ENCODE measurements around the gene MBOAT2.

MBOAT2 gene

GRCh38 chr2:8986327-8986976, 17.0 kb downstream of the MBOAT2 start:
- Histone ChIP-seq H3K79me2 (ENCODE audit: insufficient read depth, low read length) (peaks cover 56% of the 10 kb centered on the region), H3K4me1 (ENCODE audit: insufficient read depth, low read length, poor library complexity, severe bottlenecking) (peaks cover 34% of the 10 kb centered on the region), H3K9me3 (ENCODE audit: insufficient read depth, low read depth, low read length) (no peaks in the 10 kb centered on the region), H2AFZ (ENCODE audit: low read length) (no peak overlapping the region), H3K36me3 (ENCODE audit: insufficient read depth, low read length) (no peaks in the 10 kb centered on the region), H3K4me3 (ENCODE audit: low read length, poor library complexity, severe bottlenecking) (no peak overlapping the region), H4K20me1 (ENCODE audit: insufficient read depth, low read length, poor library complexity, severe bottlenecking) (no peaks in the 10 kb centered on the region), H3K4me2 (ENCODE audit: low read depth, low read length, poor library complexity, severe bottlenecking) (no peak overlapping the region), H3K27me3 (ENCODE audit: insufficient read depth, low read length, poor library complexity, severe bottlenecking) (no peaks in the 10 kb centered on the region), H3K9ac (ENCODE audit: low read depth, low read length, poor library complexity, severe bottlenecking) (no peak overlapping the region), H3K9me2 (replicated peaks; ENCODE audit: low read depth, low read length) (no peaks in the 10 kb centered on the region), H3F3A (ENCODE audit: low read depth) (no peaks in the 10 kb centered on the region)
- TF ChIP-seq, protein P1, sequence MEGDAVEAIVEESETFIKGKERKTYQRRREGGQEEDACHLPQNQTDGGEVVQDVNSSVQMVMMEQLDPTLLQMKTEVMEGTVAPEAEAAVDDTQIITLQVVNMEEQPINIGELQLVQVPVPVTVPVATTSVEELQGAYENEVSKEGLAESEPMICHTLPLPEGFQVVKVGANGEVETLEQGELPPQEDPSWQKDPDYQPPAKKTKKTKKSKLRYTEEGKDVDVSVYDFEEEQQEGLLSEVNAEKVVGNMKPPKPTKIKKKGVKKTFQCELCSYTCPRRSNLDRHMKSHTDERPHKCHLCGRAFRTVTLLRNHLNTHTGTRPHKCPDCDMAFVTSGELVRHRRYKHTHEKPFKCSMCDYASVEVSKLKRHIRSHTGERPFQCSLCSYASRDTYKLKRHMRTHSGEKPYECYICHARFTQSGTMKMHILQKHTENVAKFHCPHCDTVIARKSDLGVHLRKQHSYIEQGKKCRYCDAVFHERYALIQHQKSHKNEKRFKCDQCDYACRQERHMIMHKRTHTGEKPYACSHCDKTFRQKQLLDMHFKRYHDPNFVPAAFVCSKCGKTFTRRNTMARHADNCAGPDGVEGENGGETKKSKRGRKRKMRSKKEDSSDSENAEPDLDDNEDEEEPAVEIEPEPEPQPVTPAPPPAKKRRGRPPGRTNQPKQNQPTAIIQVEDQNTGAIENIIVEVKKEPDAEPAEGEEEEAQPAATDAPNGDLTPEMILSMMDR (conservative IDR thresholded peaks at IDR 0.05; ENCODE audit: low read length): peak; percentile 68
- TF ChIP-seq EZH2phosphoT487 (IDR thresholded peaks at IDR 0.05; ENCODE audit: borderline replicate concordance): no peak

GRCh38 chr2:8985561-8986326, 17.7 kb downstream of the MBOAT2 start:
- H4K20me1 ChIP-seq (ENCODE audit: insufficient read depth, low read length, poor library complexity, severe bottlenecking): no peaks in the 10 kb centered on the region
- H3F3A ChIP-seq (ENCODE audit: low read depth): no peaks in the 10 kb centered on the region
- H3K4me1 ChIP-seq (ENCODE audit: insufficient read depth, low read length, poor library complexity, severe bottlenecking): peaks cover 34% of the 10 kb centered on the region
- TF ChIP-seq, protein P1 (conservative IDR thresholded peaks at IDR 0.05; ENCODE audit: low read length): no peak
- TF ChIP-seq EZH2phosphoT487 (IDR thresholded peaks at IDR 0.05; ENCODE audit: borderline replicate concordance): no peak
- no peaks in the 10 kb centered on the region for H3K36me3 ChIP-seq (ENCODE audit: insufficient read depth, low read length)
- no peaks in the 10 kb centered on the region for H3K9me2 ChIP-seq (replicated peaks; ENCODE audit: low read depth, low read length)
- peaks cover 61% of the 10 kb centered on the region for H3K79me2 ChIP-seq (ENCODE audit: insufficient read depth, low read length)
- no peak overlapping the region for H3K4me3 ChIP-seq (ENCODE audit: low read length, poor library complexity, severe bottlenecking)
- H2AFZ ChIP-seq (ENCODE audit: low read length): no peak overlapping the region
- no peak overlapping the region for H3K4me2 ChIP-seq (ENCODE audit: low read depth, low read length, poor library complexity, severe bottlenecking)
- H3K9me3 ChIP-seq (ENCODE audit: insufficient read depth, low read depth, low read length): no peaks in the 10 kb centered on the region
- no peaks in the 10 kb centered on the region for H3K27me3 ChIP-seq (ENCODE audit: insufficient read depth, low read length, poor library complexity, severe bottlenecking)
- no peak overlapping the region for H3K9ac ChIP-seq (ENCODE audit: low read depth, low read length, poor library complexity, severe bottlenecking)

- TF ChIP-seq EZH2phosphoT487 (IDR thresholded peaks at IDR 0.05; ENCODE audit: borderline replicate concordance): no peak
- TF ChIP-seq, protein P1 (conservative IDR thresholded peaks at IDR 0.05; ENCODE audit: low read length): no peak
- Histone ChIP-seq H3K79me2 (ENCODE audit: insufficient read depth, low read length) (peaks cover 62% of the 10 kb centered on the region), H2AFZ (ENCODE audit: low read length) (no peak overlapping the region), H4K20me1 (ENCODE audit: insufficient read depth, low read length, poor library complexity, severe bottlenecking) (no peaks in the 10 kb centered on the region), H3K4me2 (ENCODE audit: low read depth, low read length, poor library complexity, severe bottlenecking) (peak overlapping the region; percentile 26), H3K36me3 (ENCODE audit: insufficient read depth, low read length) (no peaks in the 10 kb centered on the region), H3K9me3 (ENCODE audit: insufficient read depth, low read depth, low read length) (no peaks in the 10 kb centered on the region), H3K9me2 (replicated peaks; ENCODE audit: low read depth, low read length) (no peaks in the 10 kb centered on the region), H3K4me3 (ENCODE audit: low read length, poor library complexity, severe bottlenecking) (no peak overlapping the region), H3F3A (ENCODE audit: low read depth) (no peaks in the 10 kb centered on the region), H3K9ac (ENCODE audit: low read depth, low read length, poor library complexity, severe bottlenecking) (no peak overlapping the region), H3K4me1 (ENCODE audit: insufficient read depth, low read length, poor library complexity, severe bottlenecking) (peaks cover 31% of the 10 kb centered on the region), H3K27me3 (ENCODE audit: insufficient read depth, low read length, poor library complexity, severe bottlenecking) (no peaks in the 10 kb centered on the region)
Measured at GRCh38 chr2:8984855-8985254, 18.6 kb downstream of the MBOAT2 start.

Measured in Loucy (cell line).